ENCODE data around the gene SPSB4. TPM values are rescaled to one million over a fixed set of nuclear protein-coding genes. Genes with fewer than 3 reads are reported as not detected.

SPSB4 gene
- total and polyA plus RNA-seq, 4 experiments from 2014 or later, result not detected

DNA sequence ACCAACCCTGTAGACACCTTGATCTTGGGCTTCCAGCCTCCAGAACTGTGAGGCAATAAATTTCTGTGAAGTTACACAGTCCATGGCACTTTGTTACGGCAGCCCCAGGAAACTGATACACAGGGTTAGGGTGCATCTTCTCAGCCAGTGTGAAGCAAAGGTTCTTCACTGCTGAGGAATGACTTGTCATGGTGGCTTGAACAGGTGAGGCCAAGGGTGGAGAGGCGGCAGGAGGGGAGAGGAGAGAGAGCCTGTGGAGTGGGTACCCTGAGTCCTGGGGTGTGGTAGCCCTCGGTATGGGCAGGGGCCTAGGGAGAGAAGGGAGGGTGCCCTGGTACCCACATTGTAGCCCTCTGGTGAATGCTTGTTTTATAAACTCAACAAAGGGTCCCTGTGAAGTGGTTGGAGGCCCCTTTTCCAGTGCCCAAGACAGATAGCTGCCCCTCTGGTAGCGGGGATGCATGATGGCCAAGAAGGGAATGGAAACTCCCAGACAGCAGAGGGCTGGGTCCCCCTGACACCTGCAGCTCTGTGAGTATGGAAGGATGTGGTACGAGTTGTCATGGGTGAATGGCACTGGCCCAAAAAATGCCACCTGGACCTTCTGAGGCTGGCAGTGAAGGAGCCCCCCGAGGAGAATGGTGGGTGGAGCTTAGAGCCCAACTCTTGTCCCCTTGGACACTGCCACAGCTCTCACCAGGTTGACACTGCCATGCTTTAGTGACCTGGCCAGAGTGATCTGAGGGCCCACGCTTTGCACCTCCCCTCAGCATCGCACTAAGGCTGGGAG is 49.6 kb downstream of the SPSB4 start:
- CTCF ChIA-PET (ENCODE audit: partially characterized antibody), result no interaction called here
- H3K27me3 ChIP-seq (ENCODE audit: insufficient read depth, low read length), result no peaks in the 10 kb centered on the region
- H3K4me1 Mint-ChIP-seq, result no peaks in the 10 kb centered on the region

DNA sequence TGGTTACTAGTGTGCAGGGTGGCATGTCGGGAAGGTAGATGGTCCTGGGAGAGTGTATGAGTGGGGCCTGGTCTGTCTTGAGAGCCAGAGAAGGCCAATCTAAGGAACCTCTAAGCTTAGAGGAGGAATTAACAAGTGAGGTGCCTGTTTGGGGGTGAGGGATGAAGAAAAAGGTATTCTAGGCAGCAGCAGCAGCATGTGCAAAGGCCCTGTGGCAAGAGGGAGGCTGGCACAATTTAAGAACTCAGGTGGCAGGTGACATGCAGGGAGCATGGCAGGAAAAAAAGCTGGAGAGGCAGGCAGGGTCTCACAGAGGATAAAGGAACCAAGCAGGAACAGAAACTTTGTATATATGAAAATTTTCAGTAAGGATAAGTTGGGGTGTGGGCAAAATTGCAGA is 51.2 kb downstream of the SPSB4 start:
- ChIA-PET CTCF (ENCODE audit: partially characterized antibody) (interaction anchor here (1.1 to 2.0 kb wide), 4 partner anchors 15 to 204 kb away, joined by 3 to 5 read pairs (median 4); no protein-coding TSS in a partner anchor), POLR2A (ENCODE audit: partially characterized antibody) (no interaction called here)
- no peak overlapping the region for H3K27ac ChIP-seq (ENCODE audit: low read depth, low read length)
- no peaks in the 10 kb centered on the region for H3K27me3 ChIP-seq (ENCODE audit: insufficient read depth, low read length)
- DNase-seq, result no peak
- H3K9me3 ChIP-seq (ENCODE audit: control insufficient read depth in 1 of 2, low read length in 2 of 2), result no peaks in the 10 kb centered on the region
- no peak overlapping the region for H3K4me3 Mint-ChIP-seq
- peaks cover 2 to 4% of the 10 kb centered on the region in 2 donors for H3K27me3 Mint-ChIP-seq
- H3K4me1 ChIP-seq (ENCODE audit: insufficient read depth, low read length), result no peaks in the 10 kb centered on the region
- no peak overlapping the region for H3K27ac Mint-ChIP-seq
- no peak overlapping the region for H3K4me3 ChIP-seq (ENCODE audit: low read length in 2 of 2)
- H3K9me3 Mint-ChIP-seq, result peaks cover 0 to 3% (median under 1%) of the 10 kb centered on the region in 8 donors
- intact Hi-C loops (cut with micrococcal nuclease), result no loop called here
- H3K4me1 Mint-ChIP-seq, result no peaks in the 10 kb centered on the region
- H3K36me3 Mint-ChIP-seq, result no peaks in the 10 kb centered on the region
- no peaks in the 10 kb centered on the region for H3K36me3 ChIP-seq (ENCODE audit: insufficient read depth, low read length)

More for the DNA sequence above, 49.6 kb downstream of the SPSB4 start:
- H3K27ac Mint-ChIP-seq, result no peak overlapping the region
- Histone ChIP-seq H3K27ac (ENCODE audit: low read depth, low read length) (no peak overlapping the region), H3K9me3 (ENCODE audit: control insufficient read depth in 1 of 2, low read length in 2 of 2) (no peaks in the 10 kb centered on the region), H3K36me3 (ENCODE audit: insufficient read depth, low read length) (no peaks in the 10 kb centered on the region), H3K4me3 (ENCODE audit: low read length in 2 of 2) (no peak overlapping the region), H3K4me1 (ENCODE audit: insufficient read depth, low read length) (no peaks in the 10 kb centered on the region)
- no peak for DNase-seq
- peaks cover 2 to 4% of the 10 kb centered on the region in 2 donors for H3K27me3 Mint-ChIP-seq
- no peaks in the 10 kb centered on the region for H3K36me3 Mint-ChIP-seq
- intact Hi-C loops (cut with micrococcal nuclease), result no loop called here
- POLR2A ChIA-PET (ENCODE audit: partially characterized antibody), result no interaction called here
- peaks cover 0 to 3% (median under 1%) of the 10 kb centered on the region in 8 donors for H3K9me3 Mint-ChIP-seq
- no peak overlapping the region for H3K4me3 Mint-ChIP-seq

DNA sequence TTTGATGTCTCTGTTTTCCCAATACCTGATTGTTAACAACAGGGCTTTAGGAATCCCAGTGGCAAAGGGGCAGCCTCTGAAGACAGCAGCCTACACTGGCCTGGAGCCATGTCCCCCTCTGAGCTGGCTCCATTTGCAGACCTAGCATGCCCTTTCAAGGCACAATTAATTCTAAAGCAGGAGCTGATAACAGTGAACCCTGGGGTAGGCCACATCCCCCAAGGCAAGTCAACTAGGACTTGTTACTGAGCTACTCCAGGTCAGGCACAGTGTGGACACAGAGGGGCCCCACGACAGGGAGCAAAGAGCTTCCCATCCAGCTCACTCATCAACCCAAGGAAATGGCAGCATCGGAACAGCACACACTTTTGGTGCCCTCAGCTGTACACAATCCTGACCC is 51.9 kb downstream of the SPSB4 start:
- Histone ChIP-seq H3K4me3 (ENCODE audit: low read length in 2 of 2) (no peak overlapping the region), H3K36me3 (ENCODE audit: insufficient read depth, low read length) (no peaks in the 10 kb centered on the region), H3K4me1 (ENCODE audit: insufficient read depth, low read length) (no peaks in the 10 kb centered on the region), H3K9me3 (ENCODE audit: control insufficient read depth in 1 of 2, low read length in 2 of 2) (no peaks in the 10 kb centered on the region), H3K27me3 (ENCODE audit: insufficient read depth, low read length) (no peaks in the 10 kb centered on the region), H3K27ac (ENCODE audit: low read depth, low read length) (no peak overlapping the region)
- ChIA-PET CTCF (ENCODE audit: partially characterized antibody) (interaction anchor here (0.7 to 2.0 kb wide), 8 partner anchors 9 to 205 kb away, joined by 3 to 5 read pairs (median 3); no protein-coding TSS in a partner anchor), POLR2A (ENCODE audit: partially characterized antibody) (no interaction called here)
- no peak overlapping the region for H3K27ac Mint-ChIP-seq
- no peaks in the 10 kb centered on the region for H3K36me3 Mint-ChIP-seq
- H3K9me3 Mint-ChIP-seq, result peaks cover 0 to 3% (median under 1%) of the 10 kb centered on the region in 8 donors
- no peaks in the 10 kb centered on the region for H3K4me1 Mint-ChIP-seq
- peaks cover 2 to 4% of the 10 kb centered on the region in 2 donors for H3K27me3 Mint-ChIP-seq
- H3K4me3 Mint-ChIP-seq, result no peak overlapping the region
- intact Hi-C loops (cut with micrococcal nuclease), result no loop called here
- no peak for DNase-seq

DNA sequence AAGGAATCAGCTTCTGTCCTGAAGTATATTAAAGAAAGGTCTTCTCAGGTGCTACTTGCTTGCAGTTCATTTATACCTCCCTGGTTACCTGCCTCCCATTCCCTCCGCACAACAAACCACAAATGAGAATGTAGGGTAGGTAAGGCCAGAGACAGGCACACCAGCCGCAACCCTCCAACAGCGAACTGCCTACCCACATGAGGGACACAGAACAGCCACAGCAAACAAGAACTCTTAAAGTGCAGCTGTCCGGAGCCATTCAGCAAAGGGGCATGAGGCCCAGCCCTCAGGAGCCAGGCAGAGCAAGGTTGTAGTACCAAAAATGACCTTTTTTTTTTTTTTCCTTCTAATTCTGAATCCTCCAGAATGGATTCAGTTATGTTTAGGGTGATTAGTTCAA is 52.4 kb downstream of the SPSB4 start:
- H3K4me1 ChIP-seq (ENCODE audit: insufficient read depth, low read length), result no peaks in the 10 kb centered on the region
- intact Hi-C loops (cut with micrococcal nuclease), result no loop called here
- H3K4me1 Mint-ChIP-seq, result no peaks in the 10 kb centered on the region
- ChIA-PET POLR2A (ENCODE audit: partially characterized antibody) (no interaction called here), CTCF (ENCODE audit: partially characterized antibody) (interaction anchor here (0.7 to 2.8 kb wide), 10 partner anchors 9 to 205 kb away, joined by 3 to 19 read pairs (median 4); no protein-coding TSS in a partner anchor)
- no peak overlapping the region for H3K4me3 ChIP-seq (ENCODE audit: low read length in 2 of 2)
- H3K27ac Mint-ChIP-seq, result no peak overlapping the region
- no peak overlapping the region for H3K4me3 Mint-ChIP-seq
- DNase-seq, result no peak
- peaks cover 2 to 4% of the 10 kb centered on the region in 2 donors for H3K27me3 Mint-ChIP-seq
- no peaks in the 10 kb centered on the region for H3K27me3 ChIP-seq (ENCODE audit: insufficient read depth, low read length)
- no peak overlapping the region for H3K27ac ChIP-seq (ENCODE audit: low read depth, low read length)
- H3K36me3 Mint-ChIP-seq, result no peaks in the 10 kb centered on the region
- H3K36me3 ChIP-seq (ENCODE audit: insufficient read depth, low read length), result no peaks in the 10 kb centered on the region
- H3K9me3 ChIP-seq (ENCODE audit: control insufficient read depth in 1 of 2, low read length in 2 of 2), result no peaks in the 10 kb centered on the region
- peaks cover 0 to 3% (median under 1%) of the 10 kb centered on the region in 8 donors for H3K9me3 Mint-ChIP-seq

DNA sequence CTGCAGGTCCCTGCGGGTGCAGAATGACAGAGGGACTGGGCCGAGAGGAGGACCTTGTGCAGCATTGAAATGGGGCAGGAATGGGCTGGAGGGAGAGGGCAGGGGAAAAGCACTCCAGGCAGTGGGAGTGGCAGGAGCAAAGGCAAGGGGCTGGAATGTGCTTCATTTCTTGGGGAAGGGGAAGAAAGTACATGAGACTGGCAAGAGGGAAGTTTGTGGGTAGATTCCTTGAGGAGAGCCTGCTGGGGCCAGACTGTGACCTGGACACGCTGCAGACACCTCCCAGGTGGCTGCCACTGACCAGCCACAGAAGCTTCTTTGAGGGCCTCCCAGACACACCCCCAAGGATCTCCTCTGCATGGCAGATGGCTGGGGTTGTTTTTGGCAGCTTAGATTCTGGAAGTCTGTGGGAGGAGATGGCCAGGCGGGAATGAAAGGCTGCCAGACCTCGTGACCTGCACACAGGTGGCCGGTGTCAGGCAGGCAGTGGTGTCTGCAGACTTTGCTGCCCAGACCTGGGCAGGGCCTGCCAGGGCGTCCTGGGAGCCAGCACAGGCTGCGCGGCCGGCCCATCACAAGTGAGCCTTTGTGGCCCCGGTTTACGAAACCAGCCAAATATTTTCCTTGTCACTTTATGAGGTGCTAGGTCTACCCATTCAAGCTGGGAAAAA is 53.1 kb downstream of the SPSB4 start:
- no peaks in the 10 kb centered on the region for H3K4me1 Mint-ChIP-seq
- no peaks in the 10 kb centered on the region for H3K4me1 ChIP-seq (ENCODE audit: insufficient read depth, low read length)
- no peak overlapping the region for H3K4me3 Mint-ChIP-seq
- H3K9me3 Mint-ChIP-seq, result peaks cover 0 to 2% (median 0%) of the 10 kb centered on the region in 8 donors
- no peak overlapping the region for H3K27ac ChIP-seq (ENCODE audit: low read depth, low read length)
- no peak overlapping the region for H3K4me3 ChIP-seq (ENCODE audit: low read length in 2 of 2)
- intact Hi-C loops (cut with micrococcal nuclease), result no loop called here
- ChIA-PET CTCF (ENCODE audit: partially characterized antibody) (interaction anchor here (0.7 to 2.8 kb wide), 4 partner anchors 10 to 206 kb away, joined by 3 to 19 read pairs (median 4); no protein-coding TSS in a partner anchor), POLR2A (ENCODE audit: partially characterized antibody) (no interaction called here)
- H3K36me3 ChIP-seq (ENCODE audit: insufficient read depth, low read length), result no peaks in the 10 kb centered on the region
- no peaks in the 10 kb centered on the region for H3K9me3 ChIP-seq (ENCODE audit: control insufficient read depth in 1 of 2, low read length in 2 of 2)
- DNase-seq, result no peak
- no peaks in the 10 kb centered on the region for H3K27me3 ChIP-seq (ENCODE audit: insufficient read depth, low read length)
- H3K36me3 Mint-ChIP-seq, result no peaks in the 10 kb centered on the region
- no peak overlapping the region for H3K27ac Mint-ChIP-seq
- H3K27me3 Mint-ChIP-seq, result peaks cover 2 to 4% of the 10 kb centered on the region in 2 donors

DNA sequence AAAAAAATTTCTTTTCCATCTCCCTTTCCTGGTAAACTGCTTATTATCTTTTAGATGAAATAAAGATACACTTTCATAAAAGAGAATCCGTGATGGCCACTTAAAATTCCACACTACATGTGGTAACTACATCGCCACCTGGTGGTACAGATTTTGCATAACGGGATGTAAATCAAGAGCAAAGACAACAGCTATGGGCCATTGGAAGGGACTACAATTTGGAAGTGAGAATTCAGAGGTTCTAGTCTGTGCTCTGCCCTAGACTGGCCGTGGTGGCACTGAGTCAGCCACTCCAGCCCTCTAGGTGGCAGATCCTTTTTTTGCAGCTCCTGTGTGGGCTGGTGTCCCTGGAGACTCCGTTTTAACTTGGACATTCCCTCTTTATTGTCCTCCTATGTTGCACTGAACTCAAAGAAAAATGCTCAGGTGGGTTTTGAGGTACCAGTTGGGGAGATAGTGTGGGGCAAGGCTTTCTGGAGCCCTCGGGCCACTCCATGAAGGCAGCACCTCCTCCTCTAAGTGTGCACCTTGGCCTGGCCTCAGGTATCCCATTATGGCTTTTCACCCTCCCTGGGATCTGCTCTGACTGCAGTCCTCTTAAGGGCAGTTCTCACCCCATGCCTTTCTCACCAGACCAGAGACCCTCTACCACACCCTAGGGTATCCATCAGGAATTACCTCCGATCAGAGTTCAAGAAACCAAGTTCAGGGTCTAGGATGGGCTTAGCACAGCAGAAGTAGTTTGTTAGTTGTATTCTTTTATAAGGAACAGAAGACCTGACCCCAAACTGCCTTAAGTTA is 54.9 kb downstream of the SPSB4 start:
- H3K36me3 Mint-ChIP-seq, result no peaks in the 10 kb centered on the region
- H3K4me1 ChIP-seq (ENCODE audit: insufficient read depth, low read length), result no peaks in the 10 kb centered on the region
- ChIA-PET POLR2A (ENCODE audit: partially characterized antibody) (no interaction called here), CTCF (ENCODE audit: partially characterized antibody) (interaction anchor here (0.6 to 2.8 kb wide), 10 partner anchors 10 to 210 kb away, joined by 3 to 19 read pairs (median 4); no protein-coding TSS in a partner anchor)
- H3K27ac ChIP-seq (ENCODE audit: low read depth, low read length), result no peak overlapping the region
- peaks cover 0 to 2% (median 0%) of the 10 kb centered on the region in 8 donors for H3K9me3 Mint-ChIP-seq
- peaks cover 2% of the 10 kb centered on the region in 2 donors for H3K27me3 Mint-ChIP-seq
- no peaks in the 10 kb centered on the region for H3K36me3 ChIP-seq (ENCODE audit: insufficient read depth, low read length)
- no peaks in the 10 kb centered on the region for H3K4me1 Mint-ChIP-seq
- peak; percentile 39 to 61 (median 47) for DNase-seq
- intact Hi-C loops (cut with micrococcal nuclease), result loop anchor here (1.0 to 5.0 kb wide), 6 partner anchors 86 to 1679 kb away; no protein-coding TSS in a partner anchor
- no peak overlapping the region for H3K4me3 ChIP-seq (ENCODE audit: low read length in 2 of 2)
- no peak overlapping the region for H3K4me3 Mint-ChIP-seq
- H3K9me3 ChIP-seq (ENCODE audit: control insufficient read depth in 1 of 2, low read length in 2 of 2), result no peaks in the 10 kb centered on the region
- H3K27me3 ChIP-seq (ENCODE audit: insufficient read depth, low read length), result no peaks in the 10 kb centered on the region
- H3K27ac Mint-ChIP-seq, result no peak overlapping the region
